K562 (cell line): ENCODE data around the gene ZDHHC16. TPM values are rescaled to one million over a fixed set of nuclear protein-coding genes. Genes with fewer than 3 reads are reported as not detected.

Experiments used
- BMI1 ChIP-seq: fragments of 150-350 bp; IDR thresholded peaks from 2 replicates; pipeline ENCODE4 v1.6.1; 2014; ENCODE audit warnings: low read length
- FOXA3 ChIP-seq, 2 experiments: fragments of 450-650 bp in 1 of 2; sonication (generic) in 1 of 2; formaldehyde crosslinking; IDR thresholded peaks in 1 of 2; conservative IDR thresholded peaks in 1 of 2; 2 replicates each; pipeline versions ENCODE4 v1.4.0 to v1.8.0; 2020 to 2022; ENCODE audit warnings: mild to moderate bottlenecking in 2 of 2, missing genetic modification reagents in 1 of 2
- FOXK2 ChIP-seq, 2 experiments: fragments of 450-650 bp; IDR thresholded peaks in 1 of 2; conservative IDR thresholded peaks in 1 of 2; 2 replicates each; pipeline ENCODE4 v1.6.1; 2016; ENCODE audit warnings: low read depth in 2 of 2, mild to moderate bottlenecking in 1 of 2
- GABPA ChIP-seq: fragments of 200-800 bp; sonication (Bioruptor generic); conservative IDR thresholded peaks from 2 replicates; pipeline ENCODE4 v1.6.1; 2016; ENCODE audit warnings: low read depth, missing genetic modification characterization, missing compliant biosample characterization
- IRF9 ChIP-seq: fragments of 450-650 bp; IDR thresholded peaks from 2 replicates; pipeline ENCODE4 v1.6.1; 2016; ENCODE audit warnings: missing biosample characterization, missing genetic modification characterization
- JUN ChIP-seq, 2 experiments: sonication (generic) in 1 of 2; formaldehyde crosslinking in 1 of 2; IDR thresholded peaks; 2 replicates each; pipeline versions ENCODE4 v1.6.1 to v1.8.0; 2012 to 2022; ENCODE audit warnings: borderline replicate concordance in 2 of 2, mild to moderate bottlenecking in 2 of 2, improper control_type of control experiment in 1 of 2, low read depth in 1 of 2, low read length in 1 of 2, missing genetic modification reagents in 1 of 2
- JUND ChIP-seq, 2 experiments: IDR thresholded peaks; 2 replicates in 1 of 2; 3 replicates in 1 of 2; pipeline ENCODE4 v1.6.1; 2011; ENCODE audit warnings: borderline replicate concordance in 2 of 2, low read depth in 2 of 2, low read length in 2 of 2, improper control_type of control experiment in 1 of 2, missing biosample characterization in 1 of 2, missing genetic modification characterization in 1 of 2, missing genetic modification reagents in 1 of 2
- MYNN ChIP-seq, 2 experiments: sonication (generic); formaldehyde crosslinking in 1 of 2; IDR thresholded peaks; 2 replicates each; pipeline versions ENCODE4 v1.5.0 to v1.6.1; 2016 to 2020; ENCODE audit warnings: antibody characterized with exemption in 1 of 2, missing genetic modification reagents in 1 of 2
- NFATC3 ChIP-seq: fragments of 450-650 bp; IDR thresholded peaks from 2 replicates; pipeline ENCODE4 v1.6.1; 2017; ENCODE audit warnings: mild to moderate bottlenecking
- NR2F6 ChIP-seq: fragments of 450-650 bp; formaldehyde crosslinking; IDR thresholded peaks from 2 replicates; pipeline ENCODE4 v1.4.0; 2020; ENCODE audit warnings: mild to moderate bottlenecking
- PREB ChIP-seq: sonication (generic); formaldehyde crosslinking; IDR thresholded peaks from 2 replicates; pipeline ENCODE4 v1.8.1; 2023; ENCODE audit warnings: mild to moderate bottlenecking, missing genetic modification reagents
- RBFOX2 ChIP-seq: fragments of 200-400 bp; formaldehyde crosslinking; IDR thresholded peaks from 2 replicates; pipeline ENCODE4 v1.6.1; 2017; ENCODE audit warnings: low read depth, mild to moderate bottlenecking, low read length, moderate library complexity
- RREB1 ChIP-seq: fragments of 250-450 bp; sonication (Bioruptor Pico); IDR thresholded peaks from 2 replicates; pipeline ENCODE4 v1.4.0; 2020
- SRSF3 ChIP-seq: fragments of 200-400 bp; formaldehyde crosslinking; IDR thresholded peaks from 2 replicates; pipeline ENCODE4 v1.6.1; 2016; ENCODE audit warnings: mild to moderate bottlenecking, low read length, moderate library complexity; ENCODE audit not compliant: insufficient read depth
- TAL1 ChIP-seq: fragments of 450-650 bp; IDR thresholded peaks from 2 replicates; pipeline ENCODE4 v1.6.1; 2016; ENCODE audit warnings: mild to moderate bottlenecking
- TFAM ChIP-seq: fragments of 250-450 bp; sonication (Bioruptor Pico); conservative IDR thresholded peaks from 2 replicates; pipeline ENCODE4 v1.5.0; 2021; ENCODE audit warnings: mild to moderate bottlenecking, moderate library complexity
- ZNF589 ChIP-seq: fragments of 200-800 bp; sonication (Bioruptor generic); IDR thresholded peaks from 2 replicates; pipeline ENCODE4 v1.6.1; 2016; ENCODE audit warnings: low read depth, missing genetic modification characterization, missing compliant biosample characterization
- polyA plus RNA-seq, 8 experiments: library from polyadenylated mRNA; depleted of rRNA in 4 of 8; stranded (reverse) in 5 of 8; unstranded in 3 of 8; fragments of >200 nt; fragmentation: Nextera tagmentation in 2 of 8; fragmentation: Illumina TruSeq in 1 of 8; extraction: Ambion mirVana in 2 of 8; extraction: Trizol in 1 of 8; gene quantifications; 2 replicates each; pipeline versions ENCODE4 v1.2.1 to v1.2.3, GENCODE V29; 2011 to 2014; ENCODE audit warnings: inconsistent platforms in 1 of 8, missing spikeins in 1 of 8
- total RNA-seq, 7 experiments: library from RNA; depleted of rRNA in 6 of 7; stranded (reverse); fragments of >200 nt in 6 of 7; fragmentation: Illumina TruSeq in 2 of 7; extraction: Trizol in 2 of 7; gene quantifications; 2 replicates each; pipeline versions ENCODE4 v1.2.1 to v1.2.3, GENCODE V29; 2011 to 2021; ENCODE audit warnings: low replicate concordance in 1 of 7

ZDHHC16 gene
- total and polyA plus RNA-seq, 9 of the 15 experiments (the other 6 are each of a cell fraction or from before 2014, with no cell fraction given), result 12.5 to 33.8 (median 21.3) TPM

GRCh38 chr10:97401455-97401919, 44.5 kb upstream of the ZDHHC16 start (continued):
- TF ChIP-seq NR2F6 (CRISPR knock-in tag) (no peak), RREB1 (CRISPR knock-in tag) (no peak), GABPA (peak; percentile 26), JUND (IDR thresholded peaks at IDR 0.05; ENCODE audit: borderline replicate concordance, low read depth, low read length) (no peak), JUND (tag; IDR thresholded peaks at IDR 0.05; ENCODE audit: borderline replicate concordance, low read depth, low read length) (no peak), FOXA3 (CRISPR knock-in tag; conservative IDR thresholded peaks at IDR 0.05 in 1 of 2, IDR thresholded peaks at IDR 0.05 in 1 of 2) (0 out of 4 replicates have a peak, but pooled peaks of 1 of the 2 experiments have one; percentile 9), NFATC3 (no peak), PREB (CRISPR knock-in tag) (no peak), TFAM (CRISPR knock-in tag) (no peak), IRF9 (tag) (no peak), MYNN (IDR thresholded peaks at IDR 0.05) (0 out of 2 replicates have a peak, but pooled peaks have one; percentile 67), MYNN (CRISPR knock-in tag; IDR thresholded peaks at IDR 0.05) (no peak), TAL1 (no peak), RBFOX2 (no peak), SRSF3 (no peak), BMI1 (no peak), ZNF589 (CRISPR knock-in tag) (no peak), FOXK2 (conservative IDR thresholded peaks at IDR 0.05 in 1 of 2, IDR thresholded peaks at IDR 0.05 in 1 of 2; ENCODE audit: low read depth in 2 of 2) (no peak), JUN (IDR thresholded peaks at IDR 0.05; ENCODE audit: borderline replicate concordance, low read depth, low read length) (no peak), JUN (CRISPR knock-in tag; IDR thresholded peaks at IDR 0.05; ENCODE audit: borderline replicate concordance) (no peak)
